Keratinocyte (primary cell): ENCODE measurements around the gene FAM221A. TPM values are rescaled to one million over a fixed set of nuclear protein-coding genes. Genes with fewer than 3 reads are reported as not detected.

Experiments used
- DNase-seq: peaks from one replicate; pipeline ENCODE4 v3.0.0-alpha.2; 2011; ENCODE audit warnings: low read depth, missing footprints, low spot score
- FAIRE-seq: peaks from 2 replicates; lab custom pipeline; 2011; peaks lifted over from hg19 to GRCh38; lab: Jason Lieb, UNC
- H2AFZ ChIP-seq: 2 replicates; pipeline ENCODE4 v1.6.0; 2012; ENCODE audit warnings: low read length, control low read depth, inconsistent platforms; ENCODE audit not compliant: control insufficient read depth
- H3K27ac ChIP-seq: 2 replicates; pipeline ENCODE4 v1.5.1; 2011; ENCODE audit warnings: low read length; ENCODE audit not compliant: control insufficient read depth, insufficient read depth
- H3K27me3 ChIP-seq: 3 replicates; pipeline ENCODE4 v1.6.0; 2011; ENCODE audit warnings: low read length; ENCODE audit not compliant: control insufficient read depth, insufficient read depth; ENCODE audit errors: extremely low read depth
- H3K36me3 ChIP-seq, 2 experiments: 2 replicates in 1 of 2; 3 replicates in 1 of 2; pipeline ENCODE4 v1.5.1; 2011; ENCODE audit warnings: low read length in 2 of 2, mild to moderate bottlenecking in 1 of 2; ENCODE audit not compliant: control insufficient read depth in 2 of 2, insufficient read depth in 2 of 2; ENCODE audit errors: extremely low read depth in 1 of 2
- H3K4me1 ChIP-seq: 3 replicates; pipeline ENCODE4 v1.5.1; 2011; ENCODE audit warnings: low read length; ENCODE audit not compliant: control insufficient read depth, insufficient read depth; ENCODE audit errors: extremely low read depth
- H3K4me2 ChIP-seq: 3 replicates; pipeline ENCODE4 v1.6.0; 2011; ENCODE audit warnings: low read depth, low read length; ENCODE audit not compliant: control insufficient read depth, insufficient read depth; ENCODE audit errors: extremely low read depth
- H3K4me3 ChIP-seq, 3 experiments: fragments of 200-600 bp in 1 of 3; sonication (generic) in 1 of 3; 2 replicates in 2 of 3; 3 replicates in 1 of 3; pipeline ENCODE4 v1.5.1; 2011 to 2016; ENCODE audit warnings: low read length in 3 of 3, mild to moderate bottlenecking in 3 of 3, control low read depth in 2 of 3, inconsistent platforms in 1 of 3, low read depth in 1 of 3, mixed read lengths in 1 of 3, mixed run types in 1 of 3, moderate library complexity in 1 of 3; ENCODE audit not compliant: control insufficient read depth in 2 of 3, insufficient read depth in 2 of 3; ENCODE audit errors: extremely low read depth in 1 of 3
- H3K79me2 ChIP-seq: 2 replicates; pipeline ENCODE4 v1.6.0; 2012; ENCODE audit warnings: low read length; ENCODE audit not compliant: control insufficient read depth, insufficient read depth
- H3K9ac ChIP-seq: 3 replicates; pipeline ENCODE4 v1.6.0; 2011; ENCODE audit warnings: low read length; ENCODE audit not compliant: control insufficient read depth, insufficient read depth; ENCODE audit errors: extremely low read depth
- H3K9me1 ChIP-seq: 3 replicates; pipeline ENCODE4 v1.6.0; 2011; ENCODE audit warnings: low read length; ENCODE audit not compliant: control insufficient read depth, insufficient read depth; ENCODE audit errors: extremely low read depth
- H3K9me3 ChIP-seq: 2 replicates; pipeline ENCODE4 v1.5.1; 2012; ENCODE audit warnings: low read depth, low read length; ENCODE audit not compliant: control insufficient read depth
- H4K20me1 ChIP-seq: 3 replicates; pipeline ENCODE4 v1.6.0; 2011; ENCODE audit warnings: low read length; ENCODE audit not compliant: control insufficient read depth, insufficient read depth; ENCODE audit errors: extremely low read depth
- EZH2 ChIP-seq: IDR thresholded peaks from one replicate; pipeline ENCODE4 v1.6.1; 2012; ENCODE audit warnings: inconsistent platforms, mild to moderate bottlenecking, low read length, moderate library complexity
- dilution Hi-C: fragments of 300-500 bp; cut with MboI; formaldehyde crosslinking; loops from one replicate; pipeline ENCODE4 v1.7.0; 2020; ENCODE audit warnings: low sequenced_read_pairs; ENCODE audit not compliant: extremely low pct_ligation_motif_present
- polyA plus RNA-seq, 5 experiments: library from polyadenylated mRNA; depleted of rRNA in 3 of 5; stranded (reverse) in 3 of 5; stranded (forward) in 1 of 5; unstranded in 1 of 5; fragments of >200 nt; gene quantifications; 1 replicate in 1 of 5; 2 replicates in 3 of 5; 3 replicates in 1 of 5; pipeline versions ENCODE4 v1.2.1 to v1.2.3, GENCODE V29; 2011 to 2012; ENCODE audit warnings: missing spikeins in 2 of 5, low read depth in 1 of 5, low replicate concordance in 1 of 5
- TF ChIP-seq, protein P1 (sequence below), 3 experiments: IDR thresholded peaks in 1 of 3; conservative IDR thresholded peaks in 1 of 3; optimal IDR thresholded peaks in 1 of 3; 2 replicates in 2 of 3; 3 replicates in 1 of 3; pipeline versions ENCODE3 to v1.5.1; 2011; ENCODE audit warnings: low read length in 3 of 3, mild to moderate bottlenecking in 3 of 3, moderate library complexity in 2 of 3, control low read depth in 1 of 3, inconsistent platforms in 1 of 3; ENCODE audit not compliant: insufficient read depth in 2 of 3; ENCODE audit errors: extremely low read depth in 1 of 3

Gene FAM221A
- polyA plus RNA-seq, 1 donor (not counting 4 experiments of a cell fraction or from before 2014, with no cell fraction given), result 0.93 TPM

DNA sequence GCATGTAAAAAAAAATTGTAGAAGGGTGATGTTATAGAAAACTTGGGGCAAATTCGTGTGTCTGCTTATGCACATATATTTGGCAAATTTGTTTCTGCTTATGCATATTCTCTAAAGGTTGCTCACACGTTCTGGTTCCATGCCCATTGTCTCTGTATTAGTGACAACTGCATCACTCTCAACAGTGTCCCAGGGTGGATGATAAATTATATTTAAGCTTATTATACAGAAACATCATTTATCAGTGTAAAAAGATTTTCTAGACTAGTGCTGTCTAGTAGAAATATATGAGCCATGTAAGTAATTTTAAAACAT lies 34.1 kb downstream of the FAM221A start:
- no peak overlapping the region for H2AFZ ChIP-seq
- no peak overlapping the region for H3K9ac ChIP-seq
- H4K20me1 ChIP-seq, result no peaks in the 10 kb centered on the region
- no peak overlapping the region for H3K4me2 ChIP-seq
- no peaks in the 10 kb centered on the region for H3K9me1 ChIP-seq
- dilution Hi-C loops, result no loop called here
- H3K9me3 ChIP-seq, result no peaks in the 10 kb centered on the region
- H3K4me1 ChIP-seq, result peaks cover 22% of the 10 kb centered on the region
- no peaks in the 10 kb centered on the region for H3K36me3 ChIP-seq
- DNase-seq (no peak), FAIRE-seq (no peak)
- no peaks in the 10 kb centered on the region for H3K27me3 ChIP-seq
- H3K4me3 ChIP-seq, result no peak overlapping the region
- TF ChIP-seq, protein P1, sequence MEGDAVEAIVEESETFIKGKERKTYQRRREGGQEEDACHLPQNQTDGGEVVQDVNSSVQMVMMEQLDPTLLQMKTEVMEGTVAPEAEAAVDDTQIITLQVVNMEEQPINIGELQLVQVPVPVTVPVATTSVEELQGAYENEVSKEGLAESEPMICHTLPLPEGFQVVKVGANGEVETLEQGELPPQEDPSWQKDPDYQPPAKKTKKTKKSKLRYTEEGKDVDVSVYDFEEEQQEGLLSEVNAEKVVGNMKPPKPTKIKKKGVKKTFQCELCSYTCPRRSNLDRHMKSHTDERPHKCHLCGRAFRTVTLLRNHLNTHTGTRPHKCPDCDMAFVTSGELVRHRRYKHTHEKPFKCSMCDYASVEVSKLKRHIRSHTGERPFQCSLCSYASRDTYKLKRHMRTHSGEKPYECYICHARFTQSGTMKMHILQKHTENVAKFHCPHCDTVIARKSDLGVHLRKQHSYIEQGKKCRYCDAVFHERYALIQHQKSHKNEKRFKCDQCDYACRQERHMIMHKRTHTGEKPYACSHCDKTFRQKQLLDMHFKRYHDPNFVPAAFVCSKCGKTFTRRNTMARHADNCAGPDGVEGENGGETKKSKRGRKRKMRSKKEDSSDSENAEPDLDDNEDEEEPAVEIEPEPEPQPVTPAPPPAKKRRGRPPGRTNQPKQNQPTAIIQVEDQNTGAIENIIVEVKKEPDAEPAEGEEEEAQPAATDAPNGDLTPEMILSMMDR (optimal IDR thresholded peaks at IDR 0.05 in 1 of 3, IDR thresholded peaks at IDR 0.05 in 1 of 3, conservative IDR thresholded peaks at IDR 0.05 in 1 of 3; ENCODE audit: extremely low read depth in 1 of 3, insufficient read depth in 2 of 3, low read length in 3 of 3), result no peak
- no peak for TF ChIP-seq EZH2
- H3K27ac ChIP-seq, result no peak overlapping the region
- H3K79me2 ChIP-seq, result no peaks in the 10 kb centered on the region

DNA sequence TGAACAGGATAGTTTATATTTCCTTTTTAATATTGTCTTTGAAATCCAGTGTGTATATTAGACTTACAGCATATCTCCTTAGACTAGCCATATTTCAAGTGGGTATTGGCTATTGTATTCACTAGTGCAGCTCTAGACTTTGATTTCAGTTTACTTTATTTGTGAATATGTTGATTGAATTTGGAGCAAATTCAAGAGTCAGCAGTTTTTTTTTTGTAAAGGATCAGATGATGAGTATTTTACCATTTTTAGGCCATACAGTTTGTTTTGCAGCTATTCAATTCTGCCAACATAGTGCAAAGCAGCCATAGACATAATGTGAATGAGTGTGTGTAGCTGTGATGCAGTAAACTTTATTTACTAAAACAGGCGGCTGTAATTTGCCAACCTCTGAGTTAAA lies 34.6 kb downstream of the FAM221A start:
- H3K9me3 ChIP-seq, result no peaks in the 10 kb centered on the region
- dilution Hi-C loops, result no loop called here
- DNase-seq (no peak), FAIRE-seq (no peak)
- no peak overlapping the region for H2AFZ ChIP-seq
- H4K20me1 ChIP-seq, result no peaks in the 10 kb centered on the region
- no peaks in the 10 kb centered on the region for H3K9me1 ChIP-seq
- no peaks in the 10 kb centered on the region for H3K79me2 ChIP-seq
- H3K27ac ChIP-seq, result no peak overlapping the region
- no peak overlapping the region for H3K4me3 ChIP-seq
- no peaks in the 10 kb centered on the region for H3K36me3 ChIP-seq
- H3K4me1 ChIP-seq, result peaks cover 22% of the 10 kb centered on the region
- no peaks in the 10 kb centered on the region for H3K27me3 ChIP-seq
- no peak overlapping the region for H3K9ac ChIP-seq
- TF ChIP-seq, protein P1 (optimal IDR thresholded peaks at IDR 0.05 in 1 of 3, IDR thresholded peaks at IDR 0.05 in 1 of 3, conservative IDR thresholded peaks at IDR 0.05 in 1 of 3; ENCODE audit: extremely low read depth in 1 of 3, insufficient read depth in 2 of 3, low read length in 3 of 3), result no peak
- TF ChIP-seq EZH2, result no peak
- H3K4me2 ChIP-seq, result no peak overlapping the region
